ENCODE results near the gene ABHD11.

The ABHD11 gene

DNA sequence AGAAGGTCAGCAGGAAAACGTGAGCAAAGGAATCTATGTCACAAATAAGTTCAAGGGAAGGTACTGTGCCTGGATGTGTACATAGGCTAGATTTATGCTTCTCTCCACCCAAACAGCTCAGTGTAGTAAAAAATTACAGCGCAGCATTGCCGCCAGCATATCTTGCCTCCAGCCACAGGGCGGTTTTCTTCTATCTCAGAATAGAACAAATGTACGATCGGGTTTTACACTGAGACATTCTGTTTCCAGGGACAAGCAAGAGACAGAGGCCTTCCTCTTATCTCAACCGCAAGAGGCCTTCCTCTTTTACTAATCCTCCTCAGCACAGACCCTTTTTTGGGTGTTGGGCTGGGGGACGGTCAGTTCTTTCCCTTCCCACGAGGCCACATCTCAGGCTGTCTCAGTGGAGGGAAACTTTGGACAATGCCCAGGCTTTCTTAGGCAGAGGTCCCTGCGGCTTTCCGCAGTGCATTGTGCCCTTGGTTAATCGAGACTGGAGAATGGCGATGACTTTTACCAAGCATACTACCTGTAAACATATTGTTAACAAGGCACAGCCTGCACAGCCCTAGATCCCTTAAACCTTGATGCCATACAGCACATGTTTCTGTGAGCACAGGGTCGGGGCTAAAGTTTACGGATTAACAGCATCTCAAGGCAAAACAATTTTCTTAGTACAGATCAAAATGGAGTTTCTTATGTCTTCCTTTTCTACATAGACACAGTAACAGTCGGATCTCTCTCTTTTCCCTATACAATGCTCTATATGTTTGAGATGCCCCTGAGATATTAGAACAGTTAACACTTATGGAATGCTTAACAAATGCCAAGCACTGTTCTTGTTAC is 11.6 kb upstream of the ABHD11 start:
- H3K4me3 ChIP-seq (ENCODE audit: low read depth, low read length) = no peak overlapping the region
- DNase-seq (ENCODE audit: low read depth) = no peak

DNA sequence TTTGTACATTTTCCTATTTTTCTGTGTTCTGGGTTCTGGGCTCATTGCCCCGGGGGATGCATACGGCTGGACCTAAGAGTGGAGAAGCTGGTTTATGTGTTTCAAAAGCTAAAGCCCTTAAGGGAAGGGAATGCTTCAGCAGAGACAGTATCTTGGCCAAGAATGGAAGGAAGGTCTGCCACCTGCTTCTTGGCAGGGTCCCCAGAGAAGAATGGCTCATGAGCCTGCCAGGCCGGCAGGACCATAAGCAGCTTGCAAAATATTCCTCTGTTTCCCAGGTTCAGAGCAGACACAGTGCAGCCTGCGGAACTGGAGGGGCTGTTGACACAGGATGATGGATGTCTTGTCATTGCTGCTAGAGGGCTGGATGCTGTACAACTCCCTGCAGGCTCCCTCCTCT is 7.8 kb upstream of the ABHD11 start:
- no peak overlapping the region for H3K4me3 ChIP-seq (ENCODE audit: low read depth, low read length)

GRCh38 chr7:73742753-73743641 is 4.4 kb upstream of the ABHD11 start:
- no peak overlapping the region for H3K4me3 ChIP-seq (ENCODE audit: low read depth, low read length)
- no peak for DNase-seq (ENCODE audit: low read depth)

More for the DNA sequence above, 7.8 kb upstream of the ABHD11 start:
- DNase-seq (ENCODE audit: low read depth) = no peak

- H3K4me3 ChIP-seq (ENCODE audit: low read depth, low read length) = no peak overlapping the region
- no peak for DNase-seq (ENCODE audit: low read depth)
These were observed 3.7 kb upstream of the ABHD11 start for GRCh38 chr7:73742338-73742752.

DNA sequence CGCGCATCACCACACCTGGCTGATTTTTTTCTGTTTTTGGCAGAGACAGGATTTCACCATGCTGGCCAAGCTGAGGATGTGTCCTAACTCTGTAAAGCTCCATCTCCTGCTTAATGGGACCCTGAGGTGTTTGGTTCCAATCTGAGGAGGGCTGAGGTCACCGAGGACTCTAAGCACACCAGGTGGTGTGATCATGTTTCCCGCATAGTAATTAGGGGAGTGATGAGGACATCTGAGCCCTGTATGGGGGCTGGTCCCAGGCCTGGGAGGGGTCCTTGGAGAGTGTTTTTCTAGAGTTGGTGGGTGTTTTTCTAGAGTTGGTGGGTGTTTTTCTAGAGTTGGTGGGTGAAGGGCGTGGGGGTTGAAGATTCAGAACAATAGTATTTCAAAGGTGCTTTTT is 3.0 kb upstream of the ABHD11 start:
- DNase-seq (ENCODE audit: low read depth) = no peak
- no peak overlapping the region for H3K4me3 ChIP-seq (ENCODE audit: low read depth, low read length)

GRCh38 chr7:73740771-73741170 is 2.2 kb upstream of the ABHD11 start:
- DNase-seq (ENCODE audit: low read depth) = no peak
- H3K4me3 ChIP-seq (ENCODE audit: low read depth, low read length) = no peak overlapping the region

GRCh38 chr7:73740212-73740611 is 1.6 kb upstream of the ABHD11 start:
- H3K4me3 ChIP-seq (ENCODE audit: low read depth, low read length) = no peak overlapping the region
- DNase-seq (ENCODE audit: low read depth) = no peak

DNA sequence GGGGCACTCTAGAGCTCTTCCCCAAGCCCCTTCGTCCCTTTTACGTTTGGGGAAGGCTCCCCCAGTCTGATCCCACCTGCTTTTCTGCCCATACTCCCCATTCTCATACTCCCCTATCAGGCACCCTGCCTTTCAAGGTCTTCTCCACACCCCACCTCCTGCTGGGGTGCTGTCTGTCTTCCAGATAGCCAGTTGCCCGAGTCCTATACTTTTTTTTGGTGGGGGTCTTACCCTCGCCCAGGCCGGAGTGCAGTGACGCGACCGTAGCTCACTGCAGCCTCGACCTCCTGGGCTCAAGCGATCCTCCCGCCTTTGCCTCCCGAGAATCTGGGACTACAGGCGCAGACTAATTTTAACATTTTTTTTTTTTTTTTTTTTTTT is 775 bp upstream of the ABHD11 start:
- no peak for DNase-seq (ENCODE audit: low read depth)
- peak overlapping the region; percentile 82 for H3K4me3 ChIP-seq (ENCODE audit: low read depth, low read length)

GRCh38 chr7:73738220-73738611 is 386 bp downstream of the ABHD11 start:
- DNase-seq (ENCODE audit: low read depth) = no peak
- peak overlapping the region; percentile 82 for H3K4me3 ChIP-seq (ENCODE audit: low read depth, low read length)

DNA sequence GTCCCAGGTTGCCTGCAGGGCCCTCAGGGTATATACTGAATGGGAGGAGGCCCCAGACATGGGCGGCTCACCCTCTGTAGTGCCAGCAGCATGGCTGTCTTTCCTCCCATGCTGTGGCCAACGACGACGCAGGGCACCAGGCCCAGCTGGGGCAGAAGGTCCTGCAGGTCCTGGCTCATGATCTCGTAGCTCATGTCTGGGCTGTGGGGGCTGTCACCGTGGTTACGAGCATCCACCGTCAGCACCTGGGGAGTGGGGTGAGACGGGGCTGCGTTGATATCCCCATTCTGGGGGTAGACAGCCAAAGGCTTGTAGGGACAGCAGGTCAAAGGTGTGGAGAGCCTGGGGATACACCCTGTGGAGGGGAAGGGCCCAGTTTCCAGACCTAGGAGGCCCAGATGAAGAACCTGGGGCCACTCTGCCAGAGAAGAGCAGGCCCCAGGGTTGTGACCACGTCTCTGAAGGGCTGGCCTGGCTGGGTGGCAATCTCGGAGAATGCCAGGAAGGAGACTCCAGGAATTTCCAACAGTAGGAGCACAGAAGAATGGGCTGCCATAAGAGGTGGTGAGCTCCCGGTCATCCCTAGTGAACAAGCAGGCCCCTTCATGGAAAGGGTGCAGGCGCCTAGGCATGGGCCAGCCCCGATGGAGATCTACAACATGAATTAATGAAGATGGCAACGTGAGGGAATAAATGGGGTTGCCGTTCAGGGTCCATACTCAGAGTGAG is 947 bp downstream of the ABHD11 start:
- peak overlapping the region; percentile 82 for H3K4me3 ChIP-seq (ENCODE audit: low read depth, low read length)
- DNase-seq (ENCODE audit: low read depth) = no peak

DNA sequence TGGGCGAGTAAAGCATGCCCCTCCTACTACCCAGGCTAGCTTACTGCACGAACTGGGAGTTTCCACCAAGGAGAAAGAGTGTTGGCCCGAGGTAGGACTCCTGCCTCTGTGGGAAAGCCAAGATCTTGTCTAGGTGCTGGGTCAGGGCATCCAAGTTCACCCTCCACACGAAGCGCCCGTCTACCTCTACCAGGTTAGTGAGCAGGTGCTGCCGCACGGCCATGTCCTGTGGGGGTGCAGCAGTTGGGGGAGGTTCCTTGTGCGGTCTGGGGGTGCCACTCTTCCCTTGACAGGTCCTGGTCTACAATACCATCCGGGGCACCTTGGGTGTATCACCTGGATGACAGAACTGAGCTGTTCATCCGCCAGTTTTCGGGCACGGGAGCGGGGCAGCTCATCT is 1.7 kb downstream of the ABHD11 start:
- H3K4me3 ChIP-seq (ENCODE audit: low read depth, low read length) = no peak overlapping the region
- no peak for DNase-seq (ENCODE audit: low read depth)

DNA sequence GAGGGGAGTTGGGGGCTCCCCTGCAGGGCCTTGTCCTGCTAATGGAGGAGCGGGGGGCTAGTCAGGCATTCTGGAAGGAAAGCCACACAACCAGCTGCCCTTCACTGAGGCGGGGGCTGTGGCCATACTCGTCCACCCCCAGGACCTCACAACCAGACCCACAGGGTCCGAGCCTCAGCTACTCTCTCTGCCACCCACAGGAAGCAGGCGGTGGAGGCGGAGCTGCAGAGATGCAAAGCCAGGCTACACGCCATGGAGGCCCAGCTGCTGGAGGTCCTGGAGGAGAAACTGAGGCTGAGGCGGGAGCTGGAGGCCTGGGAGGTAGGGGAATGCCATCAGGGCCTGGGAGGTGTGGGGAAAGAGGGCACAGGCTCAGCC is 3.1 kb downstream of the ABHD11 start:
- no peak overlapping the region for H3K4me3 ChIP-seq (ENCODE audit: low read depth, low read length)
- no peak for DNase-seq (ENCODE audit: low read depth)

- H3K4me3 ChIP-seq (ENCODE audit: low read depth, low read length) = no peak overlapping the region
- no peak for DNase-seq (ENCODE audit: low read depth)
These were observed 3.7 kb downstream of the ABHD11 start for GRCh38 chr7:73734619-73735527.

DNA sequence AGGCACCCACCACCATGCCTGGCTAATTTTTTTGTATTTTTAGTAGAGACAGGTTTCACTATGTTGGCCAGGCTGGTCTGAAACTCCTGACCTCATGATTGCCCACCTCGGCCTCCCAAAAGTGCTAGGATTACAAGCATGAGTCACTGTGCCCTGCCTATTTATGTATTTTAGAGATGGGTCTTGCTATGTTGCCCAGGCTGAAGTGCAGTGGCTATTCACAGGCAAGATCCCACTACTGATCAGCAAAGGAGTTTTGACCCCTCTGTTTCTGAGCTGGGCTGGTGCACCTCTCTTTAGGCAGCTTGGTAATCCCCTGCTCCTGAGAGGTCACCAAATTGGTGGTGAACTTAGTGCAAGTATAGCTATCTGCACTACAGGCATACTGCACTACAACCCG is 6.2 kb downstream of the ABHD11 start:
- DNase-seq (ENCODE audit: low read depth) = no peak
- H3K4me3 ChIP-seq (ENCODE audit: low read depth, low read length) = no peak overlapping the region

- no peak for DNase-seq (ENCODE audit: low read depth)
- H3K4me3 ChIP-seq (ENCODE audit: low read depth, low read length) = no peak overlapping the region
These were observed 8.1 kb downstream of the ABHD11 start for GRCh38 chr7:73730485-73730884.

GRCh38 chr7:73728551-73728950 is 10.1 kb downstream of the ABHD11 start:
- no peak for DNase-seq (ENCODE audit: low read depth)
- H3K4me3 ChIP-seq (ENCODE audit: low read depth, low read length) = no peak overlapping the region

- no peak for DNase-seq (ENCODE audit: low read depth)
- no peak overlapping the region for H3K4me3 ChIP-seq (ENCODE audit: low read depth, low read length)
These were observed 10.7 kb downstream of the ABHD11 start for GRCh38 chr7:73727952-73728351.

GRCh38 chr7:73726083-73726466 is 12.5 kb downstream of the ABHD11 start:
- H3K4me3 ChIP-seq (ENCODE audit: low read depth, low read length) = no peak overlapping the region
- DNase-seq (ENCODE audit: low read depth) = no peak

- DNase-seq (ENCODE audit: low read depth) = no peak
- H3K4me3 ChIP-seq (ENCODE audit: low read depth, low read length) = no peak overlapping the region
These were observed 14.8 kb downstream of the ABHD11 start for GRCh38 chr7:73723813-73724212.

Measured in skeletal muscle cell (primary cell).